ENCODE measurements around the gene LRPAP1.

Gene LRPAP1

DNA sequence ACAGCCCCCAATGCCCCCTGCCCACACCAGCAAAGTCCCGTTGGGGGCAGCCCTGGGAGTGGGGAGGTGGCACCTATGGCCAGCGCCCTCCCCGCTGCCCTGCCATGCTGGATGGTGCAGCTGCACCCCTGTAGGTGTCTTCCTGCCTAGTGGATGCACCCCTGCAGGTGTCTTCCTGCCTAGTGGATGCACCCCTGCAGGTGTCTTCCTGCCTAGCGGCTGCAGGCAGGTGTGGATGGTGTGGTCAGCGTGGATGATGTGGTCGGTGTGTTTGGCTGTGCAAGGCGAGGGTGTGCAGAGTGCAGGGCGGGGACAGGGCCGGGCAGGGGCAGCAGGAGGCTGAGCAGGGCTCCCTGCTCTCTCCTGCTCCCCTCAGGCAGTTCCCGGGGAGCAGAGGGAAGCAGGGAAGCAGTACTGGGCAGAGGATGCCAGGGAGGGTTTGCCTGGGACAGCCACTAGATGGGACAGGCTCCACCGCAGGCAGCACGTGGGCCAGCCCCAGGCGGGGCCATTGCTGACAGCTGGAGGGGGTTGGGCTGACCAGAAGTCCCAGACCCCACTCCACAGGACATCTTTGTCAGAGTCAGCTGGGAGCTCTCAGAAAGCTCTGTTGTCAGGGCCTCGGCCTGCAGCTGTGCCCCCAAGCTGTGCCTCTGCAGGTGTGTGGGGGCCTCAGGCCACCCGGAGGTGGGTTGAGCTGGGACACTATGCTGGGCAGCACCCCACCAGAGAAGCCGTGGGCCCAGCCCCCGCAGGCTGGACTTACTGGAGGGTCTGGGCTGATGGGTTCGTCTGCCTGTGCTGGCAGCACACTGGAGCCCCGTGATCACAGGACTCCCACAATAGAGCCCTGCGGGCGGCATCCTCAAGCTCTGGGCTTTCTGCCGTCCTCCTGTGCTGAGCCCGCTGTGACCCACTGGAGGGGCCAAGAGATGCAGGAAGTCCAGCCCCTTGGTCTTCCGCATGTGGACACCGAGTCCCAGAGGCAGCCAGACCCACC is 45.4 kb downstream of the LRPAP1 start:
- peak in 28 of 56 donors; percentile 15 to 70 (median 37) for DNase-seq

DNA sequence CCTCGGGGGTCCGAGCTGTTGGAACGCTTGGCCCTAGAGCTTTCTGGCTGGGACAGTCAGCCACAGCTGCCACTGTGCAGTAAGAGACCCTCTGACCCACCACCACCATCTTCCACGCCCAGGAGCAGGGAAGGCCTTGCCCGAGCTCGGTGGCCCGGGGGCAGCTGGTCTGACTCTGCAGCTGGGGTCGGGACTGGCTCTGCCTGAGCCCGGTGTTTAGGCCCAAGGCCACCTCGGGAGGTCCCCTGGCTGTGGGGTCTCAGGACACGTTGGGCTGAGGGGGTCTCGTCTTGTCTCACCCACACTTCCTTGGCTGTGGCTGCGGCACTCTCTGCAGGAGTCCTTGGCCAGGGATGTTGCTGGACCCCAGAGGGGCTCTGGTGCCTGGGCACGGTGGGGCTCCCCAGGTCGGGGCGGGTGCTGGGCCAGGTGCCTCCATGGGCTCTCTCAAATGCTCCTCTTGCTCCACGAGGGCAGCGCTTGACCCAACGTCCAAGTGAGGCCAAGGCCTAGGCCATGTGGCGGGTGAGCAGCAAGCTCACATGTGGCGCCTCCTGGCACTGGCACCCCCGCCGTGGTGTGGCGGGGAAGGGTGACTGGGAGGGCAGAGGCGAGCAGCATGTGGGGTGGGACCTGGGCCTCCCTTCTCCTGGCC is 46.2 kb downstream of the LRPAP1 start:
- no peak for DNase-seq

DNA sequence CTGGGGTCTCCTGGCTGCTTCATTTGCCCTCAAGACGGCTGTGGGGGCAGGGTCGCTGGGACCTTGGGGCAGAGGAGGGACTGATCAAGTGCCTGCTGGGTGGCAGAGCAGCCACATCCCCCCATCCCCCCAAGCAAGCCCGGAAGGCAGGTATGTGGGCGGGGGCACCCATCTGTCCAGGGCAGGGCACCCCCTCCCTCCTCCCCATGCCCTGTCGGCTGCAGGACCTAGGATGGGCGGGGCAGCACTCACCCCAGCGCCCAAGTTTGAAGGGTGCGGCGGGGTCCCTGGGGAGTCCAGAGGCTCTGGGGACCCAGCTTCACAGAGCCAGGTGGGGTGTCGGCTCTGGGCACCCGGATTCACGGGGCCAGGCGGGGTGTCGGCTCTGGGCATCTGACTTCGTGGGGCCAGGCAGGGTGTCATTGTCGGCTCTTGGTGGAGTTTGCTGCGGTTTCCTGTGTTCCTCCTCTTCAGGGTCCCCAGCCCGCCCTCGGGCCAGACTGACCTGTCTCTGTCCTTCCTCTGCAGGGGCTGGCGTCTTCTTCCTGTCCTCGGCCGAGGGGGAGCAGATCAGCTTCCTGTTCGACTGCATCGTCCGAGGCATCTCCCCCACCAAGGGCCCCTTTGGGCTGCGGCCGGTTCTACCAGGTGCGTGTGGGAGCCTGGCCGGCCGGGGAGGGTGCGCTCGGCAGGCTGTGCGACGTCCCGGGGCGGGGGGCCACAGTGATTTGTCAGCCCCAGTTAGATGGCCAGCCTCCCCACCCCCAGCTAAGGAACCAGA is 47.0 kb downstream of the LRPAP1 start:
- no peak for DNase-seq

DNA sequence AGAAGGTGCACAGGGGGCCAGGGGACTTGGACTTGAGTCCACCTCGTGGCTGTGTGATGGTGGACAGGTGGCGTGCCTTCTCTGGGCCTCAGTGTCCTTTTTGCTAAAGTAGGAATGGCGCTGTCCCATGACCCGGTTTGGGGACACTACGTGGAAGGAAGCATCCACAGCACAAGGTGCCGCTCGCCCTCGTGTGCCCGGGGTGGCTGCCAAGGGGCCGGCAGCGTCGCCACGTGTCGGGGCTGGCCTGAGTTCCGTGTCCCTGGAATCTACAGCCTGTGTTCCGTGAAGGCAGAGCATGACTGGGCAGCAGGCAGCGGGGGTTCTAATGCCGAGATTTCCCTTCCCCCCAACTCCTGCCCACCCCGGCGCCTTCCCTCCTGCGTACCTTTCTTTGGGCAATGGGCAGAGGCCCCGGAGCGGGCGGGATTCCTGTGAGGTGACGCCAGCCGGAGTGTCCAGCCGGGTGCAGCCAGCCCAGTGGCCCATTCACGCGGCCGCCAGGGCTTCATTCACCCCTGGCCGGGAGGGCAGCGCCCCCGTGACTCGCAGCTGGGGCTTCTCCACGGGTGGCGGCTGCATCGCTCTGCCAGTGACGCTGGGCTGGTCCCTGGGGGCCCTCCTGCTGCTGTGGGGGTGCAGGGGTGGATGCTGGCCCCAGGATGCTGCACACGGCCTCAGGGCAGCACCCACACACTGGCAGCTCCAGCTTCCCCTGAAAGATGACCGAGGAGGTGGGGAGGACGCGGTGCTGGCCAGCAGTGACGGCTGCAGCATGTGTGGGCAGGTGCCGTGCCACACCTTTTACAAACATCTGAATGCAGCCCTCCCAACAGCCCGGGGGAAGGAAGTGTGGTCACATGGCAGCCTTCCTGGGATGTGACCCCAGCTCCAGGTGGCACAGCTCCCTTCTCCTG is 47.9 kb downstream of the LRPAP1 start:
- peak in 2 of 56 donors; percentile 21 to 76 for DNase-seq

DNA sequence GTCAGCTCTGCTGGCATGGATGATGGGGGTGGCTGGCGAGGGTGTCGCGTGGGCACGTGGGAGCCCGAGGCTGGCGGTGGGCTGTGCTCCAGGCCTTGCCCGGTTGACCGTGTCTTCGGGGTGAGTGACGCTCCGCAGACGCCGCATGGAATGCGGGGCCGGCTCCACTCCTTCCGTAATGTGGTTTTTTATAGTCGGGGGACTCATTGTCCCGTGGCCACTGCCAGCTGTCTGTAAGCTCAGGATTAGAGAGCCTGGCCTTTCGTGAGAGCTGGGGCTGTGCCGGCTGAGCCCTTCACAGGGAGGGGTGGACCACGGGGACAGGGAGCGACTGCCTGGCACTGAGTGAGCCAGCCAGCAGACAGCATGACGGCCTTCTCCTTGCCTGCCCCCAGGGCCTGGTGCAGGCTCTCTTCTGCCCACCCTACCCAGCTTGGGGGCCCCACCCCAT is 48.7 kb downstream of the LRPAP1 start:
- DNase-seq, result peak in 4 of 56 donors; percentile 12 to 38 (median 32)

DNA sequence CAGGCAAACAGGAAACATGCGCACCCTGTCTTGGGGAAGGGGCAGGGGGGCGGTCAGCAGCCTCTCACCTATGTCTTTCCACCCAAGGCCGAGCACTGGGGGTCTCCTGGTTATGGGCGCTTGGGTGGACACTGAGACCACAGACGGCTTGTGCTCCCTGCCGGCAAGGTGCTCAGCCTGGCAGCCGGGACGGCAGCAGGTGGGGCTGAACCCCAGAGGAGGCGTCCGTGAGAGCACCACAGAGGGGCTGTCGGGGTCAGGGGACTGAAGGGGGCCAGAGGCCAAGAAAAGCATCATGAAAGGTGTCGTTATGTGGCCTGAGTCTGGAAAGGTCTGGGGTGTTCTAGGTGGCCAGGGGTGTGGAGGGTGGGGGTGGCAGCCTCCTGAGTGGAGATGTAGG is 49.5 kb downstream of the LRPAP1 start:
- no peak for DNase-seq

DNA sequence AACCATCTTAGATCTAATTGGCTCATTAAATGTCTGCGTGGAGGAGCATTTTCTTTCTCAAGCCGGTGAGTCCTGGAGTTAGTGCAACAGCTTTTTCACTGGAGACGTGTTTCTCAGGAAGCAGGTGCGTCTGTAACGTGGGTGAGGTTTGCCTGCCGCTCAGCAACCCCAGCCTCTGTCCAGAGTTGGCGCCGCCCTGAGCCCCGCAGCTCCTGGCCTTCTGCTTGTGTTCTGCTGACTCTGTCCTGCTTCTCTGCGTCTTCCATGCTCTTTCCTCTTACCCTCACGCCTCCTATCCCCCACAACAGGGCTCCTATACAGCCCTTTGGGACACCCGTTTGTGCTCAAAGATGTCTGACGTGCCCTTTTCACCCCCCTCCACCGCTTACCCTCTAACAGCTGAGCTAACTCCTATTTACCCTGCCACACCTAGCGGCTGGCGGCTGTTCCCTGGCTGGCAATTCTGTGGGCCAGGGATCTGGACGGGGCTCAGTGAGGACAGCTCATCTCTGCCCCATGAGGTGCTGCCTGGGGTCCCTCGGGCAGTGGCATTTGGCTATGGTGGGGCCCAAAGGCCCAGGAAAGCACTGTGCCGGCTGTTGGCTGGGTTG is 50.3 kb downstream of the LRPAP1 start:
- no peak for DNase-seq

DNA sequence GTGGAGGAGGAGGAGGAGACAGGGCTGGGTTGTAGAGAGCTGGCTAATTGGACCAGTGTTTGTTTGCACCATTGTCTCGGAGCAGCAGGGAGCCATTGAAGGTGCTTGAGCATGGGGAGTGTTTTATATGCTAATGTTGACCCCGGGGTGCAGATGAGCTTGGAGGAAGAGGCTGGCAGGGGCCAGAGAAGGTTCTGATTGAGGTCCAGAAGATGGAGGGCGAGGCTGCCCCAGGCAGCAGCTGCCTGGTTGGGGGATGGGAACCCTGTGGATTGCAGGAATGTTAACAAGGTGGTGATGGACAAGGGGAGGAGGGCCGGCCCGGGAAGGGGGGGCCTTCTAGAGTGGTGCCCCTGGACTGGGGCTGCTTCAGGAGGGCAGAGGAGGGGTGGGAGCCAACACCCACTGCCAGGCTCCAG is 51.1 kb downstream of the LRPAP1 start:
- no peak for DNase-seq

DNA sequence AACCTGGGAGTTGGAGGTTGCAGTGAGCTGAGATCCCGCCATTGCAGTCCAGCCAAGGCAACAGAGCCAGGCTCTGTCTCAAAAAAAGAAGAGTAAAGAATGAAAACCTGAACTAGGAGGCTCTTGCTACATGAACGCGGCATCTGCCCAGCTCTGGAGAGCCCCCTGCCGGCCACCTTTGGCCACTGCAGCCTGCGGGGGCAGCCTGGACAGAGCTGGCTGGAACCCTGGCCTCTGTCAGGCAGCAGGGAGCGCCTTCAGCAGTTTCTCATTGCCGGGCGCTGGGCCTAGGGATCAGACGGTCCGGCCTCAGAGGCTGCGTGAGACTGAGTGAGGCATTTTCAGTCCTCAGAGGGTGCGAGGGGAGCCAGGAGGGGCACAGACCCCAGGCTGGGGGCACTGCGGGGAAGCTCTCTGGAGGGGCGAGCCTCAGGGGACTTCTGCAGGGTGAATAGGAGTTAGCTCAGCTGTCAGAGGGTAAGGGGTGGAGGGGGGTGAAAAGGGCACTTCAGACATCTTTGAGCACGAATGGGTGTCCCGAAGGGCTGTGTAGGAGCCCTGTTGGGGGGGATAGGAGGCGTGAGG is 51.6 kb downstream of the LRPAP1 start:
- DNase-seq, result peak in 48 of 56 donors; percentile 11 to 81 (median 43)

DNA sequence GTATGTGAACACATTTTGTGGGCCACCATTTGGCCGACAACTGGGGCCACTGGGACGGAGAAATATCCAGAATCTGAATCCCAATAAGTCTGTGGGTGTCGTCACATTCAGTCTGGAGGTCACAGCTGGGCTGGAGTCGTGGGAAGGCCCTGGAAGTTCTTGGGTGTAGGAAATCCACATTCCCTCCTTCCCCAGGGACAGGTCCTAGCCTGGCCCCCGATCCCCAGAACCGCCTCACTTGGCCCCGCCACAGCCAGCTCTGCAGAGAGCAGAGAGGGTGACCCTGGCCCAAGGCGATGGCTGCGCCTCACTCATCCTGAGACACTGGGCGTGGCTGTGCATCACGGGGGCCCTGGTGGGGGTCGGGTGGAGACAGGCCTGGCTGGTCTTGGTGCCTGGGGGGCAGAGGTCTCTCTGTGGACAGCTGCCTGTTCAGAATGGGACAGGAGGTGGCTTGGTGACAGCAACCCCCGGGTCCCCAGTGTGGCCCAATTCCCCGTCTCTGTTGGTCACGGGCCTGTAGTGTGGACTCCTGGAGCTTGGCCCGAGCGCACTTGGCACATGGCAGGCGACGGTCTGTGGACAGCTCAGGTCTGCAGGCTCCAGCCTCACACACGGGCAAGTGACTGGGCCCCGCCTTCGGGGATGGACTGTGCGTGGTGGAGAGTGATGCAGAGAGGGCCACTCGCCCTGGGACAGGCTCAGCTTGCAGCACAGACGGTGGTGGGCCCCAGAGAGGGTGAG is 52.7 kb downstream of the LRPAP1 start:
- DNase-seq, result no peak

DNA sequence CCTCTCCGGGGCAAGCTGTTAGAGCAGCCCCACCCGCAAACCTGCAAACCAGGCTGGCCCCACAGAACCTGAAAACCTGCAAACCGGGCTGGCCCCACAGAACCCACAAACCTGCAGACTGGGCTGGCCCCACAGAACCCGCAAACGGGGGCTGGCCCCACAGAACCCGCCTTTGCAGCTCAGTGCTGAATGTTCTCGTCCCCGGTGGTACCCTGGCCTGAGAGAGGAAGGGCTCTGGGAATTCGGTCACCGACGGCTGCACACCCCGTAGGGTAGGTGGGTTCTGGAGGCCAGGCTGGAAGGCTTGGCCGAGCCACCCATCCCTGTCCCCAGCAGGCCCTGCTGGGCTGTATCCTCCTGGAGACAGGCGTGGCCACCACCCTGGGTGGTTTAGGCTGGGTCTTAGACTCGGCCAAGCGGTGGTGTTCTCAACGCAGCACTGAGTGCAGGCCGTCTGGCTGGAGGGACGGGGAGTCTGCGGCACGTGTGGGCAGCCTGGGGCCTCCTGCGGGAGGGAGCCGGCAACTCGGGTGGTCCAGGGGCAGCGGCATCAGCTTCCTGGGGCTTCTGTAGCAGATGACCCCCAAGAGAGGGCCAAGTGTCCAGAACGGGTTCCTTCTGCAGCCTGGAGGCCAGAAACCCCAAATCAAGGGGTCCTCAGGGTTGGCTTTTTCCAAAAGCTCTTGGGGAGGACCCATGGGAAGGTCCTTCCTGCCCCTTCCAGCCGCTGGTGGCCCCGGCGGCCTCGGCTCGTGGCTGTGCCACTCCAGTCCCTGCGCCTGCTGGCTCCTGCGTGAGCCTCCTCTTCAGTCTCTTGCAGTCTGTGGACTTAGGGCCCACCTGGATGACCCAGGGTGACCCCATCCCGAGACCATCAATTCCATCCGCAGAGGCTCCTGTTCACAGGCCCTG is 53.5 kb downstream of the LRPAP1 start:
- no peak for DNase-seq

DNA sequence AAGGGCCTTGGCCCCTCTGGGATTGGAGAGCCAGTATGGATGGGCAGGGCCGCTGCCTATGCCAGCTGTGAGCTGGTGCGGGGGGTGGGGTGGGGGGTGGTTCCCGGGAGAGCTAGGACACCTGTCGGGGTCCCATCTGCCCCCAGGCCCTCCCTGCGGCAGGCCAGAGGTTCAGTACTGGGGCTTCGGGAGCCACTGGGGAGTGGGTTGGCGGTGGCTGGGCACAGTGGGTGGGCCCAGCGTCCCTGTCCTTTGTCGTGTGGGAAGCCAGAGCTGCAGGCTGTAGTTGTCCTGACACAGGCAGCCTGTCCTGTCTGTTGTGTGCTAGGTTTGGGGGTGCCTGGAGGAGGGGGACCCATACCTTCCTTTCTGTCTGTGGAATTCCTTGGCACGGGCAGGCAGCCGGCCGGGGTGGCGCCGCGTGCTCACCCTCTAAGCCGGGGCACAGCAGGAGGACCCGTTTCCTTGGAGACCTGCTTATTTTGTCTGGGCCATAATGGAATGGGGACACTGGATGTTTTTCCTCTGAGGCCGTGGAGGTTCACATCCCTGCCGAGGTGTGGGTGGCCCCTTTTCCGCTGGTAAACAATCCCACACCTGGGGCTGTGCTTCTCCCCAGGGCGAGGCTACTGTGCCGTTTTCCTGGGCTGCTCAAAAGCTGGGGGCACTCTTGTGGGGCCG is 54.3 kb downstream of the LRPAP1 start:
- DNase-seq, result no peak

DNA sequence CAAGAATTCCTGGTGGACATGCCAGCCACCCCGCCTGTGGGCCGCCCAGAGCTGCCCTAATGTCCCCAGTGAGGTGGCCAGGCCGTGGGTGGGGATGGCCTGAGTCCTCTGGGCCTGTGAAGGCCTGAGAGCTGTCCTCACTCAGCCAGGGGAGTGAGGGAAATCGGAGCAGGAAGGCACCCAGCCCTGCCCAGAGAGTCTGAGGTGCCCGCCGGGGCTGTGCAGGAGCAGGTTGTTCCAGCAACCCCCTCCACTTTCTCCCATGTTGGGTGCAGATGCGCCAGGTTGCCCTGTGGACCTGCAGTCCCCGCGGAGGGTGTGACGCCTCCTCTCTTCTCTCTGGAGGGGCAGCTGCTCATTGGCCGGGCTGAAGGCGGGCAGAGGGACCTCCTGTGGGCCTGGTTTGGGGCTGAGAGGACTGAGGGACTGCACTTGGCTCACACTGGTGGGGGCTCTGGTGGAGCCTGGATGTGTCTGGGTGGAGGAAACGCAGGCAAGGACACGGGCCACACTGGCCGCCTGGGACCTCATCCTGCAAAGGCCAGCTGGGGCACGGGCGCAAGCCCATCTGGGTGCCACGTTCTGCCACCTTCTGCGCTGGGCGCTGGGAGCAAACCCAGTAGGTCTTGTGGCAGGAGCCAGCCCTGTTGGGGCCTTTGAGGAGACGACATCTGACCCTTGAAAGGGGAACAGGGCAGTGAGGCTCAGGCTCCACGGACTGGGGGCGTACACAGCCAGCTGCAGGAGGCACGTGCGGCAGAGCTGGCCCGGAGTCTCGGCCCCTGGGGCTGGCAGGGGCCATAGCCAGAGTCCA is 55.1 kb downstream of the LRPAP1 start:
- no peak for DNase-seq

DNA sequence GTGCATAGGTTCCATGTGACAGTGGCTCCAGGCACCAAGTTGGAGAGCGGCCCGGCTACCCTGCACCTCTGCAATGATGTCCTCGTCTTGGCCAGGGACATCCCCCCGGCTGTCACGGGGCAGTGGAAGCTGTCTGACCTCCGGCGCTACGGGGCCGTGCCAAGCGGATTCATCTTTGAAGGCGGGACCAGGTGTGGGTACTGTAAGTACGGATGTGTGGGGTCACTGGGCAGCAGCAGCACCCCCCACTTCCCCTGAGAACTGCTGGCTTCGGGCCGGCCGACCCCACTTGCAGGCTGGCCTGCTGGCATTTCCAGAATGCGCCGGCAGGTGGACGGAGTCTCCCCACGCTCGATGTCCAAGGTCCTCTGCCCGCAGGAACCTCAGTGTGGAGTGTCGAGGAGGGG is 55.9 kb downstream of the LRPAP1 start:
- DNase-seq, result no peak

DNA sequence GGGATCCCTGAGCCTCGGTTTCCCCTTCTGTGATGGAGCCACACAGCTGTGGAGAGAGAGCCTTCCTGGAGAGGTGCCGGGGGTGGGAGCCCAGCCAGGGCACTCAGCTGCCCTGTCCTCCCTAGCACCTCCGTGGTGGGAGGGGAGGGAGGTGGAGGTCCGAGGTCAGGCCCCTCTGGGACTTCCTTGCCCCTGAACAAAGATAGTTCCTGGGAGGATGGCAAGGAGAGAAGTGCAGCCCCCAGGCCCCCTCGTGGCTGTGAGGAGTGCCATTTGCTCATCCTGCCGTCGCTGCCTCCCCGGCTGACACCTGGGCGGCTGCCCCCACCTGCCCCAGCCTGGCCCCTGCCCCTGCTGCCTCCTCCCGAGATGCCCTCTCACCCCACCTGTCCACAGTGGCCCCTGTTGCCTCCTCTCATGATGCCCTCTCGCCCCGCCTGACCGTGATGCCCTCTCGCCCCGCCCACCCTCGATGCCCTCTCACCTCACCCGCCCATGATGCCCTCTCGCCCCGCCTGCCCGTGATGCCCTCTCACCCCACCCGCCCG is 56.4 kb downstream of the LRPAP1 start:
- DNase-seq, result no peak

All from nucleus accumbens (tissue), 56 donors.